Activated T-helper 1 cell treated with Interleukin-2 at 50 U/mL for 16 hours (primary cell): ENCODE measurements around the gene CPT1B.
"Not testable (repeated sequence)": the region's sequence is repeated elsewhere in the genome, so short reads cannot be mapped to it uniquely, and the experiment has no call there.

Source experiments
- DNase-seq: peaks from one replicate; pipeline ENCODE4 v3.0.0-alpha.2; 2020; ENCODE audit warnings: low read depth

The CPT1B gene

DNA sequence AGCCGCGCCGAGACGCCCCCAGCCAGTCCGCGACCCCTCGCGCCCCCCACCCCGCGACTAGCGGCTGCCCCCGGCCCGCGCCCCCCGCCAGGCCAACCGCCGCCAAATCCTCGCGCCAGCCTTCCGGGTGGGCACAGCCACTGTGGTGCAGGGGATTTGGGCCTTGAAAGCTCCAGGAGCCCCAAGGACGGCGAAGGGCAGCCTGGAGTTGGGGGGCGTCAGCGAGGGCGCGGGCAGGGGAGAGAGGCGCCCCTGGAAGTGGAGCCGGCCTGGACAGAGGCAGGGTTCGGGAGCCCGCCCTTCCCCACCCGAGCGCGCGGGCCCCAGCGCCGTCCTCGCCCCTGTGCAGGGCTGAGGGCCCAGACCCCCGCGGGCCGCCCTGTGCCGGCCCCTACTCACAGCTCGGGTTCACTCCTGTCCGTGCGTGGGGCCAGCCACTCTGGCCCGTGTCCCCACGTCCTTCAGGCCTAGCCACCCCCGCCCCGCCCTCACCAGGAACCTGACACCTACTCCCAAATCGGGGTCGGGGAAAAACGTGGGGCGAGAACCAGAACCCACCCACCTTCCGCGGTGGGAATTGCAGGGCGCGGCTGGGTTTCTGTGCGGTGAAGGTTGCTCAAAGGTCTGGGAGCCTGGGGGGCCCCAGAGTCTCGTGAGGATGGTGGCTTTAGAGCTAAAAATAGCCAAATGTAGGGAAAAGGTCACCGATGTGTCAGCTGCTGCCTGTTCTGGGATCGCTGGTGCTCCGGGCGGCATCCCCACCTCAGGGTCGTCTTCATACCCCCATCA lies at the start of gene CPT1B:
CPT1B (minus strand) TSS at position 441 of the 789 bp plus-strand sequence. CDS start 512 bp downstream, outside the sequence.
- DNase-seq: no peak

DNA sequence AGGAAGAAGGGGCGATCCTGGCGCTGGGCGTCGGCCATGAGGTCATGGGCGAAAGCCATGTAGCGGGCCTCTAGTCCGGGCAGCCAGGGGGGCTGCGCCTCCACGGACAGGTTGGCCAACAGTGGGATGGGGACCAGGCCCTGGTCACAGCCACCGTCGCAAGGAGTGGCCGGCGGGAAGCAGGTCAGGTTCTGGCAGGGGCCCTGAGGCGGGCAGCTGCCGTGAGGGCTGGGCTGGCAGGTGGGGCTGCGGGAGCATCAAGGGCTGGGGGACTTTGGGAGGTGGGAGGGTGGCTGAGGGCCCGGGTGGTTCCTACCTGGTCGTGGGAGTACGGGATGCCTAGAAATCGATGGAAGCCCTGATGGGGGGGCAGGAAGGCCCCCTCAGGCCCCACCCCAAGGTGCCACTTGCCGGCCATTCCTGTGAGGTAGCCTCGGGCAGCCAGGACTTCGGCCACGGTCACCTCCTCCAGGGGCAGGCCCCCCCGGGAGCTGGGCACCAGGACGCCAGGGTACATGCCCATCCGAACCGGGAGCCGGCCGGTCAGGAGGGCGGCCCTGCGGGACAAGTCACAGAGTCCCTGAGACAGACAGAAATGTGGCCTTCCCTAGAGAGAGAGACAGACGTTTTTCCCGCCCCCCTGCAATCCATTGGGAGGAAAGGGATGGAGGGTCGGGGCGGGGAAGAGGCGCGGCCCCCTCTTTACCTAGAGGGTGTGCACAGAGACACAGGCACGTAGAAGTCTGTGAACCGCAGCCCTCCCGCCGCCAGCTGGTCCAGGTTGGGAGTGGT lies 48.8 kb upstream of the CPT1B start:
- DNase-seq: no peak

DNA sequence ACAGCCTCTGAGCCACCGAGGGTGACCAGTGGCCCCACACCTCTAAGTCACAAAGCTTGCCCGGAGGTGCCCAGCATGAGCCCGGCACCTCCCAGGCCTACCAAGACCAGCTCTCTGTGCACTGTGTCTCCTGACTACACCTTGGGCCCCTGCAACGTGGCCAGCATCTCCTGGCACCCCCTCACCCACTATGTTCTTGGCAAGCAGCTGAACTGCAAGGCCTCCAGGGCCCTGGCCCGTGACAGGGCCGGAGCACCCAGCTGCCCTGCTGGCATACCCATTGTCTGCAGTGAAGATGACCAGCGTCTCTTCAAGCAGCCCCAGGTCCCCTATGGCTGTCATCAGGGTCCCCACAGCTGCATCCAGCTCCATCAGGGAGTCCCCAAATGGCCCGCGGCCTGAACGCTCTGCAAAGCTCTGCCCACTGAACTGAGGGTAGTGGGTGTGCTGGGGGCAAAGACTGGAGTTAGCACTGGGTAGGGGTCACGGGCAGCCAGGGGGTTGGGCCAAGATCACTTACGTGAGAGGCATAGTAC lies 48.2 kb upstream of the CPT1B start:
- no peak for DNase-seq

DNA sequence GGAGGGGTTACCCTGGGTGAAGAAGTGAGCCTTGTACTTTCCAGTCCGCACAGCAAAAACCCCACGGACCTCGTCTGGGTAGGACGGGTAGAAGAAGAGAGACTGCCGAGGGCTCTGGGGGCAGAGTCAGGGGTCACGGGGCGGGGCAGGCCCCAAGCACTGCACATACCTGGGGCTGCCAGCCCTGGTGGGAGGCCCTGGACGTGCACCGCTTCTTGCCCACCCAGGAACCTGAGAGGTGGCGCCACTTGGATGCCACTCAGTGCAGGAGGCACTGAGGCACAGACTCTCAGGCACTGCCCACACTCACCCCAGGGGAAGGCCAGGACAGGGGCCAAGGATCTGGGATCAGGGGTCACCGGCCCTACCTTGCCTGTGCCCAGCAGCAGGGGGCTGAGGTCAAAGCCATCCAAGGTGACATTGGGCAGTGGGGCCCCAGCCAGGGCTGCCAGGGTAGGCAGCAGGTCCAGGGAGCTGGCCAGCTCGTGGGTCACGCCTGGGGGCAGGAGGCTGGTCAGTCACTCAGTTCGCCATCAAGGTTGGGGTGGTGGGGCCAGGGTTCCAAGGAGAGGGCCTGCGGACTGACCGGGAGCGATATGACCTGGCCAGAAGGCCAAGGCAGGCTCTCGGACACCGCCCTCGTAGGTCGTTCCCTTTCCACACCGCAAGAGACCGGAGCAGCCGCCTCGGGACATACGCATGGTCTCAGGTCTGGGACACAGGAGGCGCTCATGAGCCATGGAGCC lies 47.5 kb upstream of the CPT1B start:
- no peak for DNase-seq

DNA sequence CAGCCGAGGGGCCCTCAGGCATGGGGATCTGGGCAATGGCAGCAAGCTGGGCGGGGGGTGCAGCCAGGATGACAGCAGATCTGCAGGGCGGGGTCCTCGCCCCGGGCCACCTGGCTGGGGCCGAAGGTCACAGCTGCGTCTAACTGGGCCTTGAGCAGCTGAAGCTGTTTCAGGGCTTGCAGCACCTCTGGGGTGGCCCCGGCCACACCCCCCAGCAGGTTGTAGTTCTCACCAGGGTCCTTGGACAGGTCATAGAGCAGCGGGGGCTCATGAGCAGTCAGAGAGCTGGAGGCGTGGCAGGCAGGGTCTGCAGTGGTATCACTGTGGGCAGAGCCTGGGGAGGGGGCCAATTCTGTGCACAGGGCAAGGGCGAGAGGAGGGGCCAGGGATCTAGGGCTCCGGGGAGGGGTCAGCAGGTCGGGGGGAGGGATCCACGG lies 46.9 kb upstream of the CPT1B start:
- no peak for DNase-seq

DNA sequence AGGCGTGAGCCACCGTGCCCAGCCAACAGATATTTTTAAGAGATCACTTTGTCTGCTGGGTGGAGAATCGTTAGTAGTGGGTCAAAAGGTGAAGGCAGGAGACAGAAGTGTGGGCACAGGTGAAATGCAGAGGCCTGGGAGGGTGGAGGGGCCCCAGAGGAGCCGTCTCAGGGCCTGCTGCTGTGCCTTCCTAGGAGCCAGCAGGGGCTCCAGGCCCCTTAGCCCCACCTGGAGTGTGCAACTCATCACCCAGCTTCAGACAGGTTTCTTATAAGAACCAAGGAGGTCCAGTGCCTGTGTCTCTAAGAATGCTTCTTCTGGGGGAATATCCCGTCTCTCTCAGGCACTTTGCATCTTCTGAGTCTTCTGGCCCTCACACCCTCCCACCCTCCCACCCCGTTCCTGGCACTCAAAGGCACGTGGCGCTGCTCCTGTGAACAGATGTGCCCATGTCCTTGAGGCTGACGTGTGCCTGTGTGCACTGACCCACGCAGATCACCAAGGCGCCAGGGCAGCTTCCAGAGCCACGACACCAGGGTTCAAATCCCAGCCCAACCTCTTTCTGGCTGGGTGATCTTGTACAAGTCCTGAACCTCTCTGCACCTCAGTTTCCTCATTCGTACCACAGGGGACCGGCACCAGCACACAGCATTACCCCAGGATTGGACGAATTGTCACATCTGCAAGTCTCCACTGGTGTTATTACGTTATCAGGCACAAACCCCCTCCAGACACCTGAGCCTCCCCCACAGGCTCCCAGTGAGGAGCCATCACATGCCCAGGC lies 46.3 kb upstream of the CPT1B start:
- no peak for DNase-seq

DNA sequence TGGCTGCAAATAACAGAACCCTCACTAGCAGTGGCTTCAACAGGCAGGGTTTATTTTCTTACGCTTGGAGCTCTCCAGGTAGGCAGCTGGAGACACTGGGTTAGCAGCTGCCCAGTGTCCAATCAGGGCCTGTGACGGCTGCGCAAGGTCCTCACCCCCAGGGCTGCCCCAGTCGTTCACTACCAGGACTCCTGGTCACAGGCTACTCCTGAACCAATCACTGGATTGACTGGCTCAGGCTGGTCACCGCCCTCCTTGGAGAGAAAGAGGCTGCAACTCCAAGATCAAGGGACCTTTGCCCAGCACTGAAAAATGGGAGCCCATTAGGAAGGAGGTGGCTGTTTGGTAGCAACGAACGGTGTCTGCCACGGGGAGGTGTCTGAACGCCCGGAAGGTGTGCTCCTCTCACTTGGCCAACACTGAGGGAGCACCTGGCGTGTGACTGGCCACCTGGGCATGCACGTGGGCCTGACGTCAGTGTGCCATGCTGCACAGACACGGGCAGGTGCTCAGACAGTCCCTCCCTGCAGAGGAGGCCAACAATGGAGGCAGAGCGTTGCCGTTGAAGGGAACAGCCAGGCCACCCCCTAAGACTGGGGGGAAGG lies 44.6 kb upstream of the CPT1B start:
- no peak for DNase-seq

DNA sequence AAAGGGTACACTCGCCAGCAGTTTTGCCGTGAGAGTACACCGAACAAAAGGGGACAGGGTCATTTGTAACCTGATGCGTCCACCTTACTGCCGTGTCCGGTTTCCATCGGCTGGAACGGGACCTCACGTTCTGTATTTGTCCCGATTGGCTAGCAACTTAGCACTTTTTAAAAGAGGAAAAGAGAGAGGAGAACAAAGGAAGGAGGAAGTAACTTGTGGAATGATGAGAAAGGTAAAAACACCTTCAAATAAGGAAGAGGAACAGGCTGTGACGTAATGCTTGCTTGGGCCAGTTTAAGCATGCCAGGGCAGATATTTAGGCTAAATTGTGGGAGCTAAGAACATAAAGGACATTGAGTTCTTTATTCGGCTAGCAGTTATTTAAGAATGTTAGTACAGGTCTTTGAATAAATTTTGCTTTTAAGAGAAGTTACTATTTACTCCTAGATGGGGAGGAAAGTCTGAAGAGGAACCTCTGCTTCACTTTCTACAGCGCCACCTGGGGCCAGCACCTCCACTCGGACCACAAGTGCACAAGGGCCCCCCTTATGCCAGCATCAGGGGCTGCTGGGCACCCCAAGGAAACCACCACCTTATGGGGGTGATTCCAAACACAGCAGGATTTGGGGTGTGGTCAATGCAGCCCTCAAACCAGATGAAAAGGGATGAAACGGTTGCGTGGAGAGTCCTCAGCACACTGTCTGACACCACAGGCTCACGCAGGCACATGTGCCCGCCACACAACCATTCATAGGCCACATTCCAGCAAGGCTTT lies 43.9 kb upstream of the CPT1B start:
- DNase-seq: no peak

DNA sequence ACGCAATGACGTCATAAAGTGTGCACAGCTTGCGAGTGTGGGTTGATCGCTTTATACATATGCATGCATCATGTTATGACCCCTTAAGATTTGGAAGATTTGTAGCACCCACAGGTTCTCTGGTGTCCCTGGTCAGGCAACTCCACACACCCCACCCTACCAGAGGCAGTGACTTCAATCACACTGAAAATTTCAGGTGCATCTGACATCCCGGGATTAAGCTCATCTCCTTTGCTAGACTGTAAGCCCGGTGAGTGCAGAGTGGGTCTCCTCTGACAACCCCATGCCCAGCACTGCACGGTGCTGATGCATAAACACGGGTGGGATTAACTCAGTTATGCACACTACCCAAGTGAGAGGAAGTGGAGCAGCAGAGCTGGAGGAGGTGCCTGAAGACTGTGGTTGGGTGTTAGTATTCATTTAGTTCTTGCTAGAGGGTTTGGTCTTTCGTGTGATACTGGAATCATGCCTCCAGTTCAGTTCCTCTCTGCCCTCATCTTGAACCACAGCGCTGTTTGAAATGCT lies 43.2 kb upstream of the CPT1B start:
- DNase-seq: no peak

DNA sequence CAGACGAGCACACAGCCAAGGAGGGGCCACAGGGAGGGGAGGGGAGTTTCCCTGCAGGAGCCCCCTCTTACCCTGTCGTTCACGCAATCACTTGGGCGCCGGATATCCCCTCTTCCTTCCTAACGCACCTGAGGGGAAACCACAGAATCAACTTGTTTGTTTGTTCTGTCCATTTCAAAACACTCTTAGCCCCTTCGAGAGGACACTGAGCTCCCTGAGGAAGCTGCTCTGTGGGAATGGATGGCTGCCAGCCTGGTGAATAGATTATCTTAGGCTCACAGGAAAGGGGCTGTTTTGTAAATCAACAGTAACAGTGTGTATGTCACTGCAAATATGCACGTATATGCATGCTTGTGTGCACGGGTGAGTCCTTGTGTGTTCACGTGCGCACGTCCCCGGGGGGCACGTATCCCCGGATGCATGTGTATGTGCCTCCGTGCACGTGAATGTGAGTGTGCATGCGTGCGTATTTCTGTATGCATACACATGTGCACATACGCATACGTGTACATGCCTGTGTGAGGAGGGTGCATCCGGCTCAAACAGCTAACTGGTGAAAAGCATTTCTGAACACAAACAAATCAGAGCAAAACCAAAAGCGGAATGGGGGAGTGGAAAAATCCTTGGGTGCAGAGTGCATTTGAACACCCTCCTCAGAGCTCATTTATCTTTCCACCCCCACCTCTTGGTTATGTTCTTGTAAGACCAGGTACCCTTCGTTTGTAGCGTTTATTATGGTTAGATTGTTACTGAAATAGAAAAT lies 42.5 kb upstream of the CPT1B start:
- DNase-seq: peak; percentile 75

DNA sequence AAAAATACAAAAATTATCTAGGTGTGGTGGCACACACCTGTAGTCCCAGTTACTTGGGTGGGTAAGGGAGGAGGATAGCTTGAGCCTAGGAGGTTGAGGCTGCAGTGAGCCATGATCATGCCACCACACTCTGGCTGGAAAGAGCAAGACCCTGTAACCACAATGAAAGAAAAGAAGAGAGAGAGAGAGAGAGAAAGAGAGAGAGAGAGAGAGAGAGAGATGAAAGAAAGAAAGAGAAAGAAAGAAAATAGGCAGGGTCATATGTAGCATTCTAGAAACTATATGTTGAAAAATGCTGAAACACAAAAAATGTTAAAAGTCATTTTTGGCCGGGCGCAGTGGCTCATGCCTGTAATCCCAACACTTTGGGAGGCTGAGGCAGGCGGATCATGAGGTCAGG lies 36.1 kb upstream of the CPT1B start:
- not testable (repeated sequence) for DNase-seq

DNA sequence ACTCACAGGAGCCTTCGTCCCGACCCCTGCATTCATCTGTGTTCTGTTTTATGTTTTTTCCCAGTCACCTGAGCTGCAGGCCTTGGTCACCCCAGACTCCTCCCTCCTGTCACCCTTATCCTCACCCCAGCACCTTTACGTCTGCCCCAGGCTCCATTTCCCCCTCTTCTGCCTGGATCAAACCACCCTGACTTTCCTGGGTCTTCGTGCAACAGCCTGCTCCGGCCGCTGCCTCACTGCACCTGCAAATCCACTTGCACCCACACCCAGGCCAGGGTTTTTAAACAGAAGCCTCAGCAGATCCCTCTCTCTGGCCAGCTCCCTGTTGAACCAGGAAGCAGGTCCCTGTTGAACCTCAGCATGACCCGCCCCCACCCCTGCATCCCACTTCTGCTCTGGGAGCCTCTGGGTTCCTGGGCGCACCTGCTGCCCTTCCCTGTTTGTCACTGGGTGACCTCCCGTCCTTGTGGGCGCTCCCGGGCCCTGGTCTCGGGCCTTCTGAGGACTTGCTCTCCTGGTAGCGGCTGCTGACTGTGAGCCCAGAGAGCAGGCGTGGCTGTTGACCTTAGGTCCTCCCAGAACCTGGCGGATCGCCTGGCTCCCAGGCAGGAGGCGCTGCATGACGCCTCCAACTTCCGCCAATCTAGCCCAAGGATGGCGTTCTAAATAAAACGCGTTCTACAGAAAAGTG lies 35.2 kb upstream of the CPT1B start:
- no peak for DNase-seq

DNA sequence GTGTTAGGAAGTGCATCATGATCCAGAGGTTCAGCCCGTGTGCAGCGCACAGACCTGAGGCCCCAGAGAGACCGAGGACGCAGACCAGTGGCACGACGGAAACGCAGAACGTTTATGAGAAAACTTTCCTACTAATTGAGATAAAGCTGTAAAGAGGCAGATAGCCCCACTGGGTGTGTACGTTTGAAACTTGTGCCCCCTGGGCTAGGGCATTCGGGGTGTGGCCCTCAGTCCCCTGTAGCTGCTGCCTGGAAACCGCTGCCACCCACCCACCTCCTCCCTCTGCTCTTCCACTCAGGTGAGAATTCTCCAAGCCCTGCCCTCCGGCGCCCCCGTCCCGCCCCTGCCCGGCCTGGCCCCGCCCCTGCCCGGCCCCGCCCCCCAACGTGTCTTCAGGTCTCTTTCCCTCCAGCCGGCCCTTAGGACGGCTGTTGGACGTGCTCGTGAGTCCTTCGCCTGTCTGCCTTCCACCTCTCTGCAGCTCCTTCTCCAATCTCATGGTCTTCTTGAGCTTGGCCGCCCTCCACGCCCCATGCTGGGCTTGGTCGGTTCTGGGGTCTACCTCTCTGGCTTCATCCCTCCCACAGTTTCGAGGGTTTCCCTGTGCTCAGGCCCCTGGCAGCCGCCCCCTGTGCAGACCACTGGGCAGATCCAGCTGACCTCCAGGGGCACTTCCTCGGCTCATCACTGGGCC lies 34.4 kb upstream of the CPT1B start:
- no peak for DNase-seq

DNA sequence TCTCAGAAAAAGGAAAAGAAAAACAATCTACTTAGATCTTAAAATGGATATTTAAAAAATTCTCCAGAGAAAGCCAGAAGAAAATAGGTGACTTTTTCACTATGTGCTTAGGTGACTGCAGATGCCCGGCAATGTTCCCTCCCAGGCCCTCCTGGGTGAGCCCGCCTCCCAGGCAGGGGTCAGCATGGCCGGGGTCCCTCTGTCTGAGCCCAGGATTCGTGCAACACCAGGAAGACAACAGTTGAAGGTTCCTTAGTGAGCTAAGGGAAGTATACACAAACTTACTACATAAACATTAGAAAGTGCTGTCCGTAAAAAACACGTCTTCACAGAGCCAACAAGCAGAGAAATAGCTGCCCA lies 33.9 kb upstream of the CPT1B start:
- DNase-seq: no peak

DNA sequence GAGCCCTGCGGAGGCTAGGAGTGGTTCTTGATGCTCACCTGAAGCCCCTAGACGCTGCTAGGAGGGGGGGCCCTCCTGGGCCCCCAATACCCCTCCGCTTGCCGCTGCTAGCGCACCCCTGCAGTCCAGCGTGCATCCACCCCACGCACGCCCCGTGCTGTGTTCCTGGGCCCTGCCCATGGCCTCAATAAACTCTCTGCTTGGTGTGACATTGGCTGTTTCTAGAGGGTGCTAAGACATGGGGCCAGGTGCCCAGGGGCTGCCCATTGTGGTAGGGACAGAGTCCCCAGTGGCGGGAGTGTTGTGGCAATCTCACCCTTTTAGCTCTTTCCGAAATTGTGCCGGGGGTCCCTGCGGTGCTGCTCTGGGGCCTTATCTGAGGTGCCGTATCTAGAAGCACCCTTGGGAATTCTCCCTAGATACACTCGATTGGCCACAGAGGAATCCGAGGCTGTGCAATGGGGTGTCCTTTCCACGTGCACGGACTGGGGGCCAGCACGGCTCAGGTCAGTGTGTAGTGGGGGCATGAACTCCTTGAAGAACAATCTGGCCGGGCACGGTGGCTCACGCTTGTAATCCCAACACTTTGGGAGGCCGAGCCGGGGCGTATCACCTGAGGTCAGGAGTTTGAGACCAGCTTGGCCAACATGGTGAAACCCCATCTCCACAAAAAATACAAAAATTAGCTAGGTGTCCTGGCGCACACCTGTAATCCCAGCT lies 33.3 kb upstream of the CPT1B start:
- DNase-seq: no peak

DNA sequence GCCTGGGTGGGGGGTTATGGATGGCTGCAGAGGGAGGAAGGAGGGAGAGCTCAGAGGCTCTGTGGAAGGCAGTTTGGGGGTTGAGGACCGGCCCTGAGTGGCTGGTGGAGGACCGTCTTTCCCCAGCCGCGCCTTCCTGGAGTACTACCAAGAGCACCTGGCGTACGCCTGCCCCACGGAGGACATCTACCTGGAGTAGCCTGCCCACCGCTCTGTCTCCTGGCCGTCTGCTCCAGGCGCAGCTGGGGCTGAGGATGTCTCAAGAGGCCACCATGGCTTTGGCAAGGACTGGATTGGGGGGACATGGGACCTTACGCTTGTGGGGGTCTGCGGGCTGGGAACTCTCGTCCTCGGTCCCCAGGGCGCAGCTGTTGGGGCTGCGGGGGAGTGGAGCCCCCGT lies 32.4 kb upstream of the CPT1B start:
- DNase-seq: no peak

DNA sequence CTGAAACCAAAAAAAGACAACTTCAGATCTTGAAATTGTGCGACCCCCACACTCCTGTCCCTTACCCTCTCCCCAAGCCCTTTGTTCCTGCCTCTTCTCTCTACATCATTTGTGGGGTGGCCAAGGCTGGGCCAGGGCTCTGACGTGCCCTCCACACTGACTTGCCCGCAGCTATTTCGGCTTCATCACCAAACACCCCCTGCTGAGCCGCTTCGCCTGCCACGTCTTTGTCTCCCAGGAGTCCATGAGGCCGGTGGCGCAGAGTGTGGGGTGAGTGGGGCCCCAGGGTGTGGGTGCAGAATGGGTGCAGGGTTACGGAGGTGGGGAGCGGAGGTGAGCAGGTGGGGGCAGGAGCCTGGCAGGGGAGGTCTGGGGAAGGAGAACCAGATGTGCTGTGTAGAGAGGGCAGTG lies 31.8 kb upstream of the CPT1B start:
- DNase-seq: no peak

DNA sequence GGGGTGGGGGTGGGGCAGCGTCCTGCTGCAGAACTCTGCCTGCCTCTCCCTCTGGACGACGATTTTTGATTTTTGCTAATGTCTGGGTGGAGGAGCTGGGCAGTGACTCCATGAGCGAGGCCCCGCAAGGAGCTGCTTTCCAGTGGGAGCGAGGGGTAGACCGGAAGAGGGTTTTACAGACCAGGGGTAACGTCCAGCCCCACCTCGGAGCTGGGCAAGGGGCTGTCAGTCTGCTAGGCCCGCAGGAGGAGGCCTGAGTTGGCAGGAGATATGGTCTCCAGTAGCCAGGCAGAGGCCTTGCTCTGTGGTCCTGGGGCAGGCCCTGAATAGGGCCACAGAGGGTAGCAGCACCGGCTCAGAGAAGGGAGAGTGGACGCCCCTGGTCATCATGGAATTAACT lies 31.4 kb upstream of the CPT1B start:
- DNase-seq: no peak
